HCT116 (cell line): ENCODE data around the gene IFITM5. TPM values are rescaled to one million over a fixed set of nuclear protein-coding genes. Genes with fewer than 3 reads are reported as not detected.

ENCODE experiments used
- ATAC-seq: fragments of 200-7000 bp; cut with Tn5 transposase; 2 replicates; pipeline ENCODE4 v1.9.1; 2020; ENCODE audit warnings: mild to moderate bottlenecking, moderate library complexity
- BruUV-seq: library from RNA; stranded (reverse); fragments of 400-500 nt; replicated peaks from 2 replicates; lab custom pipeline; 2021; lab: Mats Ljungman, UMichigan
- CTCF ChIA-PET: fragments of 300-600 bp; sonication (Branson Sonifier 250); formaldehyde crosslinking; loops from one replicate; lab custom pipeline; 2021; ENCODE audit warnings: antibody characterized with exemption; lab: Charles Lee
- POLR2A ChIA-PET: fragments of 300-600, 350-600 bp; sonication (Branson Sonifier 250); formaldehyde crosslinking; loops from one replicate; lab custom pipeline; 2021; ENCODE audit warnings: antibody characterized with exemption; lab: Charles Lee
- RAD21 ChIA-PET, 2 experiments: fragments of 300-600 bp; sonication (Branson Sonifier 250); formaldehyde crosslinking; loops; one replicate each; lab custom pipeline; 2023; ENCODE audit warnings: low total read pairs in 2 of 2; ENCODE audit not compliant: uncharacterized antibody in 2 of 2, unreplicated experiment in 2 of 2, low non-redundant PET in 1 of 2; lab: Charles Lee
- DNase-seq: peaks from one replicate; pipeline ENCODE4 v3.0.0-alpha.2; 2010; ENCODE audit warnings: low read depth, low spot score
- H2AFZ ChIP-seq: fragments of 200-600 bp; shearing (Covaris generic), sonication (generic); 2 replicates; pipeline ENCODE4 v1.6.1; 2017; ENCODE audit warnings: low read depth, mixed run types, mixed read lengths, antibody characterized with exemption, low read length; ENCODE audit not compliant: poor library complexity, severe bottlenecking
- H3K27ac ChIP-seq: 2 replicates; pipeline ENCODE4 v1.5.1; 2012; ENCODE audit warnings: low read depth, low read length
- H3K27me3 ChIP-seq: fragments of 200-600 bp; sonication (generic); 2 replicates; pipeline ENCODE4 v1.6.1; 2016; ENCODE audit warnings: mixed run types, low read length, mixed read lengths; ENCODE audit not compliant: insufficient read depth
- H3K36me3 ChIP-seq, 2 experiments: fragments of 200-500 bp in 1 of 2; fragments of 200-600 bp in 1 of 2; sonication (Bioruptor generic) in 1 of 2; sonication (generic) in 1 of 2; 2 replicates each; pipeline versions ENCODE4 v1.5.1 to v1.6.1; 2014 to 2016; ENCODE audit warnings: low read length in 2 of 2, inconsistent platforms in 1 of 2, mixed read lengths in 1 of 2, mixed run types in 1 of 2; ENCODE audit not compliant: insufficient read depth in 2 of 2, control insufficient read depth in 1 of 2
- H3K4me1 ChIP-seq, 2 experiments: fragments of 200-600 bp in 1 of 2; sonication (generic) in 1 of 2; 2 replicates each; pipeline versions ENCODE4 v1.5.1 to v1.6.1; 2012 to 2017; ENCODE audit warnings: low read length in 2 of 2, inconsistent platforms in 1 of 2, mild to moderate bottlenecking in 1 of 2, mixed read lengths in 1 of 2, mixed run types in 1 of 2, moderate library complexity in 1 of 2; ENCODE audit not compliant: insufficient read depth in 2 of 2, control insufficient read depth in 1 of 2
- H3K4me2 ChIP-seq: fragments of 200-600 bp; sonication (generic); 2 replicates; pipeline ENCODE4 v1.6.1; 2017; ENCODE audit warnings: mixed run types, low read length, mixed read lengths
- H3K4me3 ChIP-seq, 2 experiments: fragments of 200-600 bp in 1 of 2; sonication (generic) in 1 of 2; replicated peaks in 1 of 2; 2 replicates each; pipeline ENCODE4 v1.5.1; 2011 to 2016; ENCODE audit warnings: low read length in 2 of 2, control low read depth in 1 of 2, low read depth in 1 of 2, mild to moderate bottlenecking in 1 of 2, mixed read lengths in 1 of 2, mixed run types in 1 of 2
- H3K79me2 ChIP-seq: fragments of 200-600 bp; sonication (generic); 2 replicates; pipeline ENCODE4 v1.6.1; 2017; ENCODE audit warnings: mild to moderate bottlenecking, mixed run types, low read length, moderate library complexity, mixed read lengths; ENCODE audit not compliant: insufficient read depth
- H3K9ac ChIP-seq: fragments of 200-600 bp; sonication (generic); 2 replicates; pipeline ENCODE4 v1.6.1; 2016; ENCODE audit warnings: low read length, mixed read lengths
- H3K9me2 ChIP-seq: fragments of 200-600 bp; sonication (generic), shearing (Covaris generic); 2 replicates; pipeline ENCODE4 v1.6.1; 2017; ENCODE audit warnings: mixed run types, mild to moderate bottlenecking, moderate library complexity; ENCODE audit not compliant: insufficient read depth
- H3K9me3 ChIP-seq, 2 experiments: fragments of 200-500 bp in 1 of 2; fragments of 200-600 bp in 1 of 2; sonication (Bioruptor generic) in 1 of 2; sonication (generic) in 1 of 2; 2 replicates each; pipeline ENCODE4 v1.6.1; 2014 to 2017; ENCODE audit warnings: low read length in 2 of 2, mixed read lengths in 2 of 2, inconsistent platforms in 1 of 2, low read depth in 1 of 2, mild to moderate bottlenecking in 1 of 2, mixed run types in 1 of 2, moderate library complexity in 1 of 2; ENCODE audit not compliant: control insufficient read depth in 1 of 2, insufficient read depth in 1 of 2
- H4K20me1 ChIP-seq: fragments of 200-600 bp; sonication (generic), shearing (Covaris generic); 2 replicates; pipeline ENCODE4 v1.6.1; 2017; ENCODE audit warnings: mixed run types, mild to moderate bottlenecking, moderate library complexity; ENCODE audit not compliant: insufficient read depth
- CBX3 ChIP-seq: IDR thresholded peaks from 2 replicates; pipeline ENCODE4 v1.6.1; 2012; ENCODE audit warnings: low read depth
- ELF1 ChIP-seq: IDR thresholded peaks from 2 replicates; pipeline ENCODE4 v1.6.1; 2012; ENCODE audit warnings: low read depth, borderline replicate concordance
- EZH2 ChIP-seq: fragments of 200-600 bp; sonication (generic); IDR thresholded peaks from 2 replicates; pipeline ENCODE4 v1.6.1; 2017; ENCODE audit warnings: antibody characterized with exemption, mixed run types
- JUND ChIP-seq: IDR thresholded peaks from 2 replicates; pipeline ENCODE4 v1.6.1; 2012
- MAX ChIP-seq: IDR thresholded peaks from 2 replicates; pipeline ENCODE4 v1.6.1; 2012
- POLR2AphosphoS5 ChIP-seq: IDR thresholded peaks from 2 replicates; pipeline ENCODE4 v1.6.1; 2011; ENCODE audit warnings: mild to moderate bottlenecking, low read depth, low read length, moderate library complexity
- SRF ChIP-seq: IDR thresholded peaks from 2 replicates; pipeline ENCODE4 v1.6.1; 2012; ENCODE audit warnings: low read depth
- TCF7L2 ChIP-seq: IDR thresholded peaks from 2 replicates; pipeline ENCODE4 v1.7.0; 2011; ENCODE audit warnings: borderline replicate concordance, inconsistent platforms; ENCODE audit not compliant: insufficient read depth, insufficient read length; ENCODE audit errors: extremely low read depth
- YY1 ChIP-seq: IDR thresholded peaks from 2 replicates; pipeline ENCODE4 v1.6.1; 2011; ENCODE audit warnings: low read length, low read depth, moderate library complexity, mild to moderate bottlenecking; ENCODE audit not compliant: insufficient replicate concordance; ENCODE audit errors: extremely low read depth
- intact Hi-C: fragments of 100-400 bp; cut with micrococcal nuclease; formaldehyde crosslinking; loops from 2 replicates; pipeline ENCODE4 v1.10.0; 2022
- total RNA-seq: library from RNA; stranded (reverse); gene quantifications from one replicate; pipeline ENCODE4 v1.2.1, GENCODE V29; 2021; ENCODE audit not compliant: unreplicated experiment
- TF ChIP-seq, protein P1 (sequence below), 3 experiments: fragments of 200-600 bp in 1 of 3; sonication (generic) in 1 of 3; IDR thresholded peaks in 2 of 3; conservative IDR thresholded peaks in 1 of 3; 2 replicates each; pipeline ENCODE4 v1.5.1; 2012 to 2017; ENCODE audit warnings: low read depth in 2 of 3, low read length in 2 of 3, antibody characterized with exemption in 1 of 3, borderline replicate concordance in 1 of 3, control low read depth in 1 of 3, mild to moderate bottlenecking in 1 of 3, mixed read lengths in 1 of 3, mixed run types in 1 of 3, moderate library complexity in 1 of 3; ENCODE audit not compliant: insufficient read depth in 1 of 3
- TF ChIP-seq, protein P2 (sequence below): IDR thresholded peaks from 2 replicates; pipeline ENCODE4 v1.6.1; 2012; ENCODE audit warnings: low read depth

Gene IFITM5
- total RNA-seq, 1 experiment from 2014 or later: not detected

GRCh38 chr11:282630-283360 is 16.5 kb downstream of the IFITM5 start:
- no peak for TF ChIP-seq MAX
- TF ChIP-seq YY1: no peak
- no peak for TF ChIP-seq EZH2
- no peak for TF ChIP-seq JUND
- TF ChIP-seq SRF: no peak
- no peak for TF ChIP-seq CBX3
- TF ChIP-seq, protein P1, sequence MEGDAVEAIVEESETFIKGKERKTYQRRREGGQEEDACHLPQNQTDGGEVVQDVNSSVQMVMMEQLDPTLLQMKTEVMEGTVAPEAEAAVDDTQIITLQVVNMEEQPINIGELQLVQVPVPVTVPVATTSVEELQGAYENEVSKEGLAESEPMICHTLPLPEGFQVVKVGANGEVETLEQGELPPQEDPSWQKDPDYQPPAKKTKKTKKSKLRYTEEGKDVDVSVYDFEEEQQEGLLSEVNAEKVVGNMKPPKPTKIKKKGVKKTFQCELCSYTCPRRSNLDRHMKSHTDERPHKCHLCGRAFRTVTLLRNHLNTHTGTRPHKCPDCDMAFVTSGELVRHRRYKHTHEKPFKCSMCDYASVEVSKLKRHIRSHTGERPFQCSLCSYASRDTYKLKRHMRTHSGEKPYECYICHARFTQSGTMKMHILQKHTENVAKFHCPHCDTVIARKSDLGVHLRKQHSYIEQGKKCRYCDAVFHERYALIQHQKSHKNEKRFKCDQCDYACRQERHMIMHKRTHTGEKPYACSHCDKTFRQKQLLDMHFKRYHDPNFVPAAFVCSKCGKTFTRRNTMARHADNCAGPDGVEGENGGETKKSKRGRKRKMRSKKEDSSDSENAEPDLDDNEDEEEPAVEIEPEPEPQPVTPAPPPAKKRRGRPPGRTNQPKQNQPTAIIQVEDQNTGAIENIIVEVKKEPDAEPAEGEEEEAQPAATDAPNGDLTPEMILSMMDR (IDR thresholded peaks at IDR 0.05 in 2 of 3, conservative IDR thresholded peaks at IDR 0.05 in 1 of 3; ENCODE audit: borderline replicate concordance in 1 of 3, insufficient read depth in 1 of 3, low read depth in 2 of 3, low read length in 2 of 3): no peak
- no TSS peak for BruUV-seq
- H3K4me3 ChIP-seq: no peak overlapping the region
- POLR2A ChIA-PET: no interaction called here
- no peak overlapping the region for H3K27ac ChIP-seq
- H3K9me2 ChIP-seq: no peaks in the 10 kb centered on the region
- intact Hi-C loops: no loop called here
- H4K20me1 ChIP-seq: no peaks in the 10 kb centered on the region
- H3K9me3 ChIP-seq: no peaks in the 10 kb centered on the region
- no peak overlapping the region for H2AFZ ChIP-seq
- H3K9ac ChIP-seq: no peak overlapping the region
- DNase-seq (no peak), ATAC-seq (no peak)
- RAD21 ChIA-PET: no interaction called here
- H3K4me2 ChIP-seq: no peak overlapping the region
- no peaks in the 10 kb centered on the region for H3K79me2 ChIP-seq
- CTCF ChIA-PET: interaction anchor here (0.7 to 0.8 kb wide), 2 partner anchors 32 to 35 kb away, joined by 3 read pairs; no protein-coding TSS in a partner anchor
- H3K36me3 ChIP-seq: no peaks in the 10 kb centered on the region
- peaks cover 7 to 13% of the 10 kb centered on the region in 2 experiments for H3K4me1 ChIP-seq
- no peaks in the 10 kb centered on the region for H3K27me3 ChIP-seq

DNA sequence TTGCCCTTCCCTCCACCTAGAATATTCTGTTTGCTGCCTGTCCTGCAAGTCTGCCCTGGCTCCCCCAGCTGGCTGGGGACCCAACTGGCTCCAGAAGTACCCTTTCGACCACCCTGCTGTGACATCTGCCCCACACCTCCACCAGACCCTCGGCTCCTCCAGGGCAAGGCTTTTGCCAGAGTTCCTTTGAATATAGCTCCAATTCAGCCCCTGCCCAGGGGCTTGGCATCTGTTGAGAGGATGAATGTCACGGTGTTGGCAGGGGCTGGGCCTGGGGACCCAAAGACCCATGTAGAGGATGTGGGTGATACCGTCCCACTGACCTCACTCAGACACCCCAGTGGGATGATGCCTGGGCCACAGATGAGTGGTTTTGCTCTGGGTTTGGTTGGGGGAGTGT is 17.2 kb downstream of the IFITM5 start:
- Histone ChIP-seq H3K79me2 (no peaks in the 10 kb centered on the region), H3K4me3 (no peak overlapping the region), H3K4me1 (peaks cover 2 to 7% of the 10 kb centered on the region in 2 experiments), H3K27me3 (no peaks in the 10 kb centered on the region), H4K20me1 (no peaks in the 10 kb centered on the region), H3K36me3 (no peaks in the 10 kb centered on the region), H2AFZ (no peak overlapping the region), H3K27ac (no peak overlapping the region), H3K9ac (no peak overlapping the region), H3K9me2 (no peaks in the 10 kb centered on the region), H3K4me2 (no peak overlapping the region), H3K9me3 (no peaks in the 10 kb centered on the region)
- ChIA-PET RAD21 (no interaction called here), CTCF (no interaction called here), POLR2A (no interaction called here)
- ATAC-seq: no peak
- intact Hi-C loops: no loop called here
- DNase-seq: no peak
- no TSS peak for BruUV-seq
- TF ChIP-seq ELF1: no peak
- TF ChIP-seq TCF7L2: no peak
- TF ChIP-seq POLR2AphosphoS5: no peak
- TF ChIP-seq, protein P2, sequence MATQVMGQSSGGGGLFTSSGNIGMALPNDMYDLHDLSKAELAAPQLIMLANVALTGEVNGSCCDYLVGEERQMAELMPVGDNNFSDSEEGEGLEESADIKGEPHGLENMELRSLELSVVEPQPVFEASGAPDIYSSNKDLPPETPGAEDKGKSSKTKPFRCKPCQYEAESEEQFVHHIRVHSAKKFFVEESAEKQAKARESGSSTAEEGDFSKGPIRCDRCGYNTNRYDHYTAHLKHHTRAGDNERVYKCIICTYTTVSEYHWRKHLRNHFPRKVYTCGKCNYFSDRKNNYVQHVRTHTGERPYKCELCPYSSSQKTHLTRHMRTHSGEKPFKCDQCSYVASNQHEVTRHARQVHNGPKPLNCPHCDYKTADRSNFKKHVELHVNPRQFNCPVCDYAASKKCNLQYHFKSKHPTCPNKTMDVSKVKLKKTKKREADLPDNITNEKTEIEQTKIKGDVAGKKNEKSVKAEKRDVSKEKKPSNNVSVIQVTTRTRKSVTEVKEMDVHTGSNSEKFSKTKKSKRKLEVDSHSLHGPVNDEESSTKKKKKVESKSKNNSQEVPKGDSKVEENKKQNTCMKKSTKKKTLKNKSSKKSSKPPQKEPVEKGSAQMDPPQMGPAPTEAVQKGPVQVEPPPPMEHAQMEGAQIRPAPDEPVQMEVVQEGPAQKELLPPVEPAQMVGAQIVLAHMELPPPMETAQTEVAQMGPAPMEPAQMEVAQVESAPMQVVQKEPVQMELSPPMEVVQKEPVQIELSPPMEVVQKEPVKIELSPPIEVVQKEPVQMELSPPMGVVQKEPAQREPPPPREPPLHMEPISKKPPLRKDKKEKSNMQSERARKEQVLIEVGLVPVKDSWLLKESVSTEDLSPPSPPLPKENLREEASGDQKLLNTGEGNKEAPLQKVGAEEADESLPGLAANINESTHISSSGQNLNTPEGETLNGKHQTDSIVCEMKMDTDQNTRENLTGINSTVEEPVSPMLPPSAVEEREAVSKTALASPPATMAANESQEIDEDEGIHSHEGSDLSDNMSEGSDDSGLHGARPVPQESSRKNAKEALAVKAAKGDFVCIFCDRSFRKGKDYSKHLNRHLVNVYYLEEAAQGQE: no peak
- no peak for TF ChIP-seq YY1
- no peak for TF ChIP-seq JUND
